K562 (cell line): Measurements from ENCODE around the gene DUSP10. TPM values are rescaled to one million over a fixed set of nuclear protein-coding genes. Genes with fewer than 3 reads are reported as not detected.

ENCODE experiments used
- BACH1 ChIP-seq: fragments of 200-800 bp; sonication (Bioruptor generic); IDR thresholded peaks from 2 replicates; pipeline ENCODE4 v1.6.1; 2016; ENCODE audit warnings: missing genetic modification characterization, missing compliant biosample characterization
- CHD2 ChIP-seq: IDR thresholded peaks from 2 replicates; pipeline ENCODE4 v1.6.1; 2011; ENCODE audit warnings: low read depth, low read length
- ELK1 ChIP-seq: sonication (generic); formaldehyde crosslinking; IDR thresholded peaks from 2 replicates; pipeline ENCODE4 v1.8.1; 2022; ENCODE audit warnings: missing genetic modification reagents
- ERF ChIP-seq: fragments of 450-650 bp; formaldehyde crosslinking; IDR thresholded peaks from 2 replicates; pipeline ENCODE4 v1.4.0; 2020; ENCODE audit warnings: mild to moderate bottlenecking, mixed read lengths
- ETS1 ChIP-seq: conservative IDR thresholded peaks from 2 replicates; pipeline ENCODE4 v1.6.1; 2011; ENCODE audit warnings: low read depth, mild to moderate bottlenecking, low read length; ENCODE audit not compliant: control insufficient read depth
- GABPB2 ChIP-seq: fragments of 250-450 bp; sonication (Bioruptor Pico); conservative IDR thresholded peaks from 2 replicates; pipeline ENCODE4 v1.5.1; 2021; ENCODE audit warnings: mild to moderate bottlenecking
- HDAC1 ChIP-seq, 2 experiments: fragments of 450-650 bp; IDR thresholded peaks; 2 replicates each; pipeline ENCODE4 v1.6.1; 2016 to 2017; ENCODE audit warnings: inconsistent platforms in 1 of 2, mild to moderate bottlenecking in 1 of 2, moderate library complexity in 1 of 2
- IRF1 ChIP-seq: sonication (generic); formaldehyde crosslinking; IDR thresholded peaks from 2 replicates; pipeline ENCODE4 v1.8.0; 2022; ENCODE audit warnings: missing genetic modification reagents, mild to moderate bottlenecking, borderline replicate concordance
- KLF1 ChIP-seq: fragments of 450-650 bp; IDR thresholded peaks from 2 replicates; pipeline ENCODE4 v1.6.1; 2016; ENCODE audit warnings: missing genetic modification characterization, missing compliant biosample characterization
- NFXL1 ChIP-seq: fragments of 450-650 bp; formaldehyde crosslinking; IDR thresholded peaks from 2 replicates; pipeline ENCODE4 v1.4.0; 2021; ENCODE audit warnings: mild to moderate bottlenecking
- NKRF ChIP-seq: fragments of 450-650 bp; IDR thresholded peaks from 2 replicates; pipeline ENCODE4 v1.6.1; 2016; ENCODE audit warnings: borderline replicate concordance
- PCBP1 ChIP-seq: fragments of 200-400 bp; formaldehyde crosslinking; IDR thresholded peaks from 2 replicates; pipeline ENCODE4 v1.6.1; 2018; ENCODE audit warnings: mild to moderate bottlenecking, low read depth, low read length; ENCODE audit not compliant: poor library complexity, severe bottlenecking
- POLR2G ChIP-seq: fragments of 200-400 bp; formaldehyde crosslinking; IDR thresholded peaks from 2 replicates; pipeline ENCODE4 v1.6.1; 2017; ENCODE audit warnings: low read depth, mild to moderate bottlenecking, antibody characterized with exemption, low read length, moderate library complexity
- RBM25 ChIP-seq: fragments of 200-400 bp; formaldehyde crosslinking; IDR thresholded peaks from 2 replicates; pipeline ENCODE4 v1.6.1; 2018; ENCODE audit warnings: low read length, low read depth, moderate library complexity; ENCODE audit not compliant: severe bottlenecking
- SMAD2 ChIP-seq: fragments of 150-350 bp; IDR thresholded peaks from 2 replicates; pipeline ENCODE4 v1.6.1; 2014; ENCODE audit warnings: low read depth, mild to moderate bottlenecking, low read length
- SPI1 ChIP-seq: IDR thresholded peaks from 2 replicates; pipeline ENCODE4 v1.6.1; 2011; ENCODE audit warnings: low read depth, low read length, control low read depth, borderline replicate concordance
- TOE1 ChIP-seq, 2 experiments: fragments of 450-650 bp in 1 of 2; sonication (generic) in 1 of 2; formaldehyde crosslinking in 1 of 2; IDR thresholded peaks; 2 replicates each; pipeline versions ENCODE4 v1.7.1 to v1.8.0; 2016 to 2022; ENCODE audit warnings: borderline replicate concordance in 2 of 2, mild to moderate bottlenecking in 2 of 2, antibody characterized with exemption in 1 of 2, inconsistent platforms in 1 of 2, low read depth in 1 of 2, missing genetic modification reagents in 1 of 2, moderate library complexity in 1 of 2
- VEZF1 ChIP-seq: fragments of 200-800 bp; sonication (Bioruptor generic); IDR thresholded peaks from 2 replicates; pipeline ENCODE4 v1.6.1; 2017; ENCODE audit warnings: missing genetic modification characterization, missing compliant biosample characterization
- ZBTB17 ChIP-seq: fragments of 450-650 bp; formaldehyde crosslinking; IDR thresholded peaks from 2 replicates; pipeline ENCODE4 v1.4.0; 2020; ENCODE audit warnings: mild to moderate bottlenecking
- ZNF24 ChIP-seq: fragments of 450-650 bp; IDR thresholded peaks from 2 replicates; pipeline ENCODE4 v1.6.1; 2016
- ZNF436 ChIP-seq: fragments of 250-450, 450-650 bp; sonication (Bioruptor Pico); formaldehyde crosslinking; IDR thresholded peaks from 2 replicates; pipeline ENCODE4 v1.7.0; 2020; ENCODE audit warnings: mild to moderate bottlenecking
- polyA plus RNA-seq, 8 experiments: library from polyadenylated mRNA; depleted of rRNA in 4 of 8; stranded (reverse) in 5 of 8; unstranded in 3 of 8; fragments of >200 nt; fragmentation: Nextera tagmentation in 2 of 8; fragmentation: Illumina TruSeq in 1 of 8; extraction: Ambion mirVana in 2 of 8; extraction: Trizol in 1 of 8; gene quantifications; 2 replicates each; pipeline versions ENCODE4 v1.2.1 to v1.2.3, GENCODE V29; 2011 to 2014; ENCODE audit warnings: inconsistent platforms in 1 of 8, missing spikeins in 1 of 8
- total RNA-seq, 7 experiments: library from RNA; depleted of rRNA in 6 of 7; stranded (reverse); fragments of >200 nt in 6 of 7; fragmentation: Illumina TruSeq in 2 of 7; extraction: Trizol in 2 of 7; gene quantifications; 2 replicates each; pipeline versions ENCODE4 v1.2.1 to v1.2.3, GENCODE V29; 2011 to 2021; ENCODE audit warnings: low replicate concordance in 1 of 7

Gene DUSP10
- total and polyA plus RNA-seq, 9 of the 15 experiments (the other 6 are each of a cell fraction or from before 2014, with no cell fraction given) = 1.7 to 8.3 (median 6.1) TPM

GRCh38 chr1:221776495-221777301, 34.8 kb upstream of the DUSP10 start (continued):
- no peak for TF ChIP-seq IRF1 (CRISPR knock-in tag)
- TF ChIP-seq POLR2G = no peak
- TF ChIP-seq HDAC1 (IDR thresholded peaks at IDR 0.05) = no peak
- TF ChIP-seq ETS1 = no peak
- TF ChIP-seq ZNF436 = no peak
- no peak for TF ChIP-seq NFXL1
- no peak for TF ChIP-seq ZBTB17 (CRISPR knock-in tag)
- no peak for TF ChIP-seq CHD2
- TF ChIP-seq BACH1 (tag) = peak; percentile 37; the same call in 1 of the 2 replicates
- TF ChIP-seq GABPB2 = no peak
- no peak for TF ChIP-seq KLF1 (tag)
- no peak for TF ChIP-seq NKRF
- peak; percentile 91 for TF ChIP-seq SPI1
- TF ChIP-seq ERF (CRISPR knock-in tag) = 0 out of 2 replicates have a peak, but pooled peaks have one; percentile 63
- TF ChIP-seq ELK1 (CRISPR knock-in tag) = no peak
- no peak for TF ChIP-seq RBM25
- no peak for TF ChIP-seq PCBP1
- no peak for TF ChIP-seq ZNF24
- TF ChIP-seq VEZF1 (CRISPR knock-in tag) = 0 out of 2 replicates have a peak, but pooled peaks have one; percentile 18
- no peak for TF ChIP-seq SMAD2
- TF ChIP-seq TOE1 (IDR thresholded peaks at IDR 0.05; ENCODE audit: borderline replicate concordance) = no peak
- no peak for TF ChIP-seq TOE1 (CRISPR knock-in tag; IDR thresholded peaks at IDR 0.05; ENCODE audit: borderline replicate concordance, low read depth)
